Fibroblast of upper back skin (primary cell): ENCODE results near the gene GPANK1.

Experiments
- DNase-seq: peaks from one replicate; pipeline ENCODE4 v3.0.0-alpha.2; 2013

GPANK1 gene

GRCh38 chr6:31690231-31691077, 25.7 kb upstream of the GPANK1 start:
- no peak for DNase-seq

DNA sequence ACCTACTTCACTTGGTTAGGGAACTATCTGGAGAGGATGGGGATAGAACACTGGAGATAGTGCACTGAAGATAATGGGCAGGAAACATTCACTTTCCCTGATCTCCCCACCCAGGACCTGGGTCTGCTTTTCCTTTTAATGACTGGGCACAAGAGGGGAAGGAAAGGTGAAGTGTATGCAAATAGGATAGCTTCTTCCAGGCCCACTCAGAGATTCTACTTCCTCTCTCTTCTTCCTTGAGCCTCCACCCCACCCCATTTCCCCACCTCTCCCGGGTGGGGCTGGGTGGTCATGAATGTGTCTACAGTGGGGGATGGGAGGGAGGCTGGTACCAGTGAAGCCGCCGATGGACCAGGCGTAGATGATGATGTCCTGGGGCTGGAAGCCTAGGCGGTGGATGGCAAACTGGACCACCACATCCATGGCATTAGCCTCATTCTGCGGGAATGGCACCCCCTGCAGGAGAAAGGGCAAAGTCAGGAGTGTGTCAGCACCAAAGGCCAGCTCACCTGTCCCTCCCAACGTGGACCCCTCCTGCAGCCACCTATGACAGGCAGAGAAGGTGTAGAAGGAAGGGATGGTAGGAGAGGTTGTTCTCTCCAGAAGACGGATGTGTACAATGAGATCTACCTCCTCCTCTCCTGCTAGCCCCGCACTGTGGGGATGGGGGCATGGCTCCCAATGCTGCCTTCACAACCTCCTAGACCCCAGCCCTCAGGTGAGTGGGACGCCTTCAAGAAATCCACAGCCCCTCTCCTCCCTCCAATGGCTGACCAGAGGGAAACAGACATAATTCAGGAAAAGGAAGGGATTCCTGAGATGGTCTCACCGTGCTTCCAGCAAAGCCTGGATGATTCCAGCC, 24.7 kb upstream of the GPANK1 start:
- no peak for DNase-seq

- DNase-seq: no peak
Observed at GRCh38 chr6:31687860-31688693, 23.3 kb upstream of the GPANK1 start.

DNA sequence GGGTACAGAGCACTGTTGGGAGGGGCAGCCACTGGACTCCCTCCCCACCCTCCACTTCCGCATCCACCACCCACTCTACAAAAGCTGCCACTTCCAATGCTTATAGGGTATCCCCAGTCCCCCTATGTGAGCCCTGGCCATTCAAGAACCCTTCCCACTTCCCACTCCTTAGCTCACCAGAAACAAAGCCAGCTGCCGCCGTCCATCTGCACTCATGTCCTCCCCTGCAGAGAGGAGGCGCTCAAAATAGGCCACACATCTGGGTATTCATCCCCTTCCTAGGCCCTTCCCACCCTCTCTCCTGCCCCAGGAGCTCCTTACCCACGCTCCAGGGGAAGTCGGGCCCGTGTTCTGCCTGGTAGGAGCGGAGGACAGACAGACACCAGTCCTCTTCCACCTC, 22.5 kb upstream of the GPANK1 start:
- DNase-seq: no peak

GRCh38 chr6:31686483-31686882, 21.7 kb upstream of the GPANK1 start:
- DNase-seq: no peak

DNA sequence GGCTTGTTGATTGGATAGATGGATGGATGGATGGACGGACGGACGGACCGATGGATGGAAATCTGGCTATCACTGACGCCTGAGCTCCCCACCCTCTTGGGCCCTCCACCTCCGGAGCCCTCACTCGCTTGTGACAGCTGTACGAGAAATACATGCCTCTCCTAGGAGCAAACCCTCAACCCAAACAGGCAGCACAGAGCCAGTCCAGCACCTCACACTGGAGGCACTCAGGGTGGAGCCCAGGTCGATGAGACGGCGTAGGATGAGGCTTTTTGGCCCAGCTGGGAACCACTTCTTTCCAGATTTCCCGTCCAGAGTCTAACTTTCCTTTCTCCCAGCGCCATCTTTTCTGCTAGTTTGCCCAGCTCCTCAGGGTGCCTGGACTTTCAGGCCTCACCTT, 18.8 kb upstream of the GPANK1 start:
- no peak for DNase-seq

- DNase-seq: peak; percentile 23
Observed at GRCh38 chr6:31681135-31681671, 16.4 kb upstream of the GPANK1 start.

GRCh38 chr6:31680226-31681134, 15.7 kb upstream of the GPANK1 start, which contains the start of gene LY6G5C:
Gene LY6G5C, minus strand, starts transcription at chr6:31681067. Its CDS starts 694 bp downstream, at chr6:31680373.
- peak; percentile 81 for DNase-seq

DNA sequence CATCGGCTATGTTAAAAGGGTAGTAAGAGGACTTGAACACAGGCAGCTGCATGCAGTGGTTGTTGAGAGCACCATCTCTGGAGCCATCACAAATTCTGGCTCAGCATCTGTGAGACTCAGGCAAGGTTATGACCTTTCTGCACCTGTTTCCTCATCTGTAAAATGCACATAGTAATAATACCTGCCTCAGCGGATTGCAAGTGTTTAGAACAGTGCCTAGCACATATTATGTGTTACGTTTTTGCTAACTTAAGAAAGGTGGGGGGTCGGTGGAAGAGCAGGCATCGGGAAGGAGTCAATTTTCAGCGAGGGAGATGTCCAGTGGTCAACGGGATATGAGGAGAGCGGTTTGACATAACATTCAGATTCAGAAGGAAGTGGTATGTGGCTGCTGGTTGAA, 13.2 kb upstream of the GPANK1 start:
- DNase-seq: no peak

- DNase-seq: no peak
Observed at GRCh38 chr6:31676904-31677303, 12.1 kb upstream of the GPANK1 start.

DNA sequence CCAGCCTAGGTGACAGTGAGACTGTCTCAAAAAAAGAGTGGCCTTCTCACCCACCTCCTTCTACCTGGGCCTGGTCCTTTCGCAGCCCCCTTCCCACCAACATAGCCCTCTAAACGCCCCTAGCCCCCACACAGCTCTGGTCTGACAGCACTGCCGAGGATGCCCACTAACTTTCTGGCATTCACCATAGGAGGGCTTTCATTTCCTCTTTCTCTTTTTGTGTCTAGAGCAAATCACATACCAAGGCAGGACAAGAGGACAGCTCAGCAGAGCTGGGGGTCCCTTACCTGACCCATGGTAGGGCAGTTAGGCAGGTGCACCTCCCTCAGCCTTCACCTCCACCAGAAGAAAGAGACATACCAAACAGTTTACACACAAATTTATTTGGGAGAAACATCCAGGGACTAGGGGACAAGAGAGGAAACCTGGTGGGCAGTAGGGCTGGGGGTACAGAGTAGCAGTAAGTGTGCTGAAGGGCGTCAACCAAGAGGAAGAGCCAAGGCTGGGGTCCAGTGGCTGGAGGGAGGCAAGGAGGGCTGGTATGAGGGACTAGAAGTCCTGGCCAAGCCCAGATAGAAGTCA, 11.6 kb upstream of the GPANK1 start:
- no peak for DNase-seq

DNA sequence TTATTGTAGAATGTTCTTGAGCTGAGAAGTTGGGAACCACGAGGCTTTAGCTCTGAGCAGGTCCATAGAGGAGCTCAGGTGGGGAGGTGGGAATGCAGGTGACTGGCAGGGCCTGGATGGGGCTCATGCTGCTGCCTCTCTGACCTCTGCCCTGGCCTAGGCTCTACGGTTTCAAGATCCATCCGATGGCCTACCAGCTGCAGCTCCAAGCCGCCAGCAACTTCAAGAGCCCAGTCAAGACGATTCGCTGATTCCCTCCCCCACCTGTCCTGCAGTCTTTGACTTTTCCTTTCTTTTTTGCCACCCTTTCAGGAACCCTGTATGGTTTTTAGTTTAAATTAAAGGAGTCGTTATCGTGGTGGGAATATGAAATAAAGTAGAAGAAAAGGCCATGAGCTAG, 4.9 kb upstream of the GPANK1 start, which contains the start of gene LY6G5B:
LY6G5B (plus strand) TSS at position 301 of the 400 bp plus-strand sequence. CDS start 975 bp downstream, outside the sequence.
- no peak for DNase-seq

GRCh38 chr6:31666337-31666965, 1.7 kb upstream of the GPANK1 start:
- DNase-seq: no peak

DNA sequence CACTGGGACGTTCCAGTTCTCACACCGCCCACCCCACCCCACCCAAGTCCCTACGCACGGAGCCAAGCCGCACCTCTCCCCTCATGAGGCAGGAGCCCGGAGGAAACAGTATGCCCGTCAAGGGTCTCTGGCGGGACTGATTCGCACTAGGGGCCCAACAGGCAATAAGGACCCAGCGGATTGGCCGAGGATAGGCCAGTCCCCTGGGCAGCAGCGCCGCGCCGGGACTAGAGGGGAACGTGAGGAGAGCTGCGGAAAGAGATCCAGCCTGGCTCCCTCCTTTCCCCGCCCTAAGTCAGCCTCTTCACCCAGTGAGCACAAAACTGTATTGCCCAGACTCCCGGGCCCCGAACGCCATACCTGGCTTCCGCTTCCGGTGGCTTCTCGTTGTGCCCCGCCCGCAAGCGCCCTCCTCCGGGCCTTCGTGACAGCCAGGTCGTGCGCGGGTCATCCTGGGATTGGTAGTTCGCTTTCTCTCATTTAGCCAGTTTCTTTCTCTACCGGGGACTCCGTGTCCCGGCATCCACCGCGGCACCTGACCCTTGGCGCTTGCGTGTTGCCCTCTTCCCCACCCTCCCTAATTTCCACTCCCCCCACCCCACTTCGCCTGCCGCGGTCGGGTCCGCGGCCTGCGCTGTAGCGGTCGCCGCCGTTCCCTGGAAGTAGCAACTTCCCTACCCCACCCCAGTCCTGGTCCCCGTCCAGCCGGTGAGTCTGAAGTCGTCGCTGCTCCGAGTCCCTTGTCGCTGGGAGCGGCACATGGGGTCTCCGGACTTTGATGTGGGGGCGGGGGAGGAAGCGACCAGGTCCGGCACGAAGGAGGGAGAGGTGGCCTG, 922 bp upstream of the GPANK1 start, which contains the start of gene CSNK2B:
CSNK2B (plus strand) TSS at position 580 of the 836 bp plus-strand sequence. CDS start 752 bp downstream, outside the sequence.
- DNase-seq: peak; percentile 97

DNA sequence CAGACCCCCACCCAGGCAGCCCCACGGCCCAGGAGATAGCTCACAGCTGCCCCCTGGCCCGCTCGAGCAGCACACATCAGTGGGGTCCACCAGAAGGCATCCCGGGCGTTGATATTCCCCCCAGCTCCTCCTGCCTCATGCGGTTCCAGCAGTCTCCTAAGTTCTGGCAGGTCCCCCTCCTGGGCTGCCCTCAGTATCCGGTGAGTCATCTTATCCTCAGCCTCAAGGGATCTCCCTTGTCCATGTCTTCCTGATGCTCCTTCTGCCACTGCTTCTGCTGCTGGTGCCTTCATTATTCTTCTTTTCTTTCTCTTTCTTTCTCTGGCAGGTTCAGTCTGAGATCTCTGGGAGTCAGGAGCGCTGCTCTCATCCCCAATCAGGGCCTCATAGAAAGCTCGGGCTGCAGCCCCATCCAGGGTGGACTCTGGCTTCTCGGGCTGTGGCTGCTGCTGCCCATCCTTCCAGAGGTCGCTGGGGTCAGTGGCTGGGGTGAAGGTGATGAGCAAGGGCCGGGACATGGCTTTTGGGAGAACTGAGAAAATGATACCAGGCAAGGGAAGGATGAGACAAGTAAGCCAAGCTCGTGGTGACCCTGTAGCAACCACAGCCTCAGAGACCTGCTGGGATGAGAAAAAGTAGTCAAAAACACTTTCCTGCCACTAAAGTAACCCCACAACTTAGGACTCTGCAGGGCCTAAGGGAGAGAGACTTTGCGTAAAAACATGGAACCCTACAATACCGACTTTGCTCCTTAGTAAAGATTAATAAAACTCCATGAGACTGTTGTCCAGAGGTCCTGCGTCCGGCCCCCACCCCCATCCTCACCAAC, 622 bp downstream of the GPANK1 start:
- peak; percentile 76 for DNase-seq

DNA sequence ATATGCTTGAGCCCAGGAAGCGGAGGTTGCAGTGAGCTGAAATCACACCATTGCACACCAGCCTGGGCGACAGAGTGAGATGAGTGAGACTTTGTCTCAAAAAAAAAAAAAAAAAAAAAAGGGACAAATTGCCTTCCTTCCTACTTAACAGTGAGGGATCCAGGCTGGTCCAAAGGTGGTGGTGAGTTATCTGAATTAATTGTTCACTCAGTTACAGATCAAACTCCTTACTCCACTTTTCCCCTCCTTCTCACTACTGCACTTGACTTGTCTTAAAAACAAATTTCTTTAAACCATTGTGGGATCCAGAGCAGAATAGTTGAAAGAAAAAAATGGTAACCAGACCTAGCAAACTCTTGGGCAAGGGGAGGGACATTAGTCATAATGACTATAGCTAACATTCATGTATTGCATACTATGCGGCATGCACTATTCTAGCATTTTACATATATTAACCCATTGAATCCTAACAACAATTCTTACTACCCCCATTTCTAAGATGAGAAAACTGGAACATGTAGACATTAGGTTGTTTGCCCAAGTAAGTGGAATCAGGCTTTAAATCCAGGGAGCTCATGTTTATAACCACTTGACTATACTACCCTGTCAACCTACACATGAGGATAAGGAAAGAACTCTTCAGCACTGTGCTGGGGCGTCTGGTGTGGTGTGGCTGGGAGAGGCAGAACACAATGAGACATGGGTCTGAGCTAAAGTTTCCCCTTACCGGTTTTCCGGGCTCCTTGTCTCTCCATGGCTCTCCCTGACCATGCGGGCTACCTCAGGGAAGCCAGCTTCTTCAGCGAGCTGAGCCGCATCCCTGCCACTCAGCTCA, 1.5 kb downstream of the GPANK1 start:
- DNase-seq: peak; percentile 41

- DNase-seq: no peak
Observed at GRCh38 chr6:31662124-31662723, 2.6 kb downstream of the GPANK1 start.
